ENCODE data around the gene TIMMDC1. TPM values are rescaled to one million over a fixed set of nuclear protein-coding genes. Genes with fewer than 3 reads are reported as not detected.

TIMMDC1 gene
- 42.8 and 55.3 TPM in 2 replicates for total RNA-seq

GRCh38 chr3:119498186-119499011, at the start of gene TIMMDC1:
Gene TIMMDC1, plus strand, starts transcription at chr3:119498547. Its CDS starts 187 bp downstream, at chr3:119498734.

GRCh38 chr3:119463171-119464169, 34.9 kb upstream of the TIMMDC1 start, which contains the start of gene TMEM39A:
Gene TMEM39A, minus strand, starts transcription at chr3:119463615. Its CDS starts 1,541 bp downstream, at chr3:119462074.

GRCh38 chr3:119559441-119559963, 61.2 kb downstream of the TIMMDC1 start, which contains the start of gene CD80:
Gene CD80, minus strand, starts transcription at chr3:119559614. Its CDS starts 1,886 bp downstream, at chr3:119557728.

Other genes starting within 250 kb of the TIMMDC1 start
- gene ARHGAP31, start 204.2 kb upstream of the TIMMDC1 start, total RNA-seq, result 2.1 and 2.2 TPM in 2 replicates
- gene TMEM39A, start 34.9 kb upstream of the TIMMDC1 start, total RNA-seq, result 36.3 and 46.5 TPM in 2 replicates
- 9.5 and 11.8 TPM in 2 replicates for gene POGLUT1, start 29.6 kb upstream of the TIMMDC1 start, total RNA-seq
- not detected in 2 replicates for gene CD80, start 61.1 kb downstream of the TIMMDC1 start, total RNA-seq
- gene ADPRH, start 80.9 kb downstream of the TIMMDC1 start, total RNA-seq, result 1.5 TPM in 2 replicates
- gene PLA1A, start 99.3 kb downstream of the TIMMDC1 start, total RNA-seq, result not detected in 2 replicates
- gene POPDC2, start 162.0 kb downstream of the TIMMDC1 start, total RNA-seq, result 0.08 TPM in 1 of 2 replicates, not detected in the other
- 24.6 and 29.6 TPM in 2 replicates for gene COX17, start 178.9 kb downstream of the TIMMDC1 start, total RNA-seq
- gene CFAP91, start 204.5 kb downstream of the TIMMDC1 start, total RNA-seq, result not detected in 2 replicates